ENCODE data around the gene ACOXL. TPM values are rescaled to one million over a fixed set of nuclear protein-coding genes. Genes with fewer than 3 reads are reported as not detected.

The ACOXL gene
- total RNA-seq, 1 donor from 2014 or later, result 0.20 TPM

- Mint-ChIP-seq H3K4me1 (peaks cover 18% of the 10 kb centered on the region), H3K9me3 (peaks cover 6% of the 10 kb centered on the region), H3K27ac (no peak overlapping the region), H3K27me3 (peaks cover 10% of the 10 kb centered on the region), H3K36me3 (ENCODE audit: low read depth) (no peaks in the 10 kb centered on the region), H3K4me3 (no peak overlapping the region)
- intact Hi-C loops (cut with micrococcal nuclease), result no loop called here
- DNase-seq (no peak), ATAC-seq (ENCODE audit: low read depth) (no peak)
- TF ChIP-seq CTCF (IDR thresholded peaks at IDR 0.05), result no peak
- CTCF ChIA-PET, result no interaction called here
- POLR2A ChIA-PET, result no interaction called here
These were observed 259.5 kb downstream of the ACOXL start for GRCh38 chr2:110991911-110992310.

- DNase-seq (no peak), ATAC-seq (ENCODE audit: low read depth) (no peak)
- peaks cover 6% of the 10 kb centered on the region for H3K9me3 Mint-ChIP-seq
- TF ChIP-seq CTCF (IDR thresholded peaks at IDR 0.05), result no peak
- no peak overlapping the region for H3K27ac Mint-ChIP-seq
- intact Hi-C loops (cut with micrococcal nuclease), result no loop called here
- POLR2A ChIA-PET, result no interaction called here
- peaks cover 10% of the 10 kb centered on the region for H3K27me3 Mint-ChIP-seq
- no peak overlapping the region for H3K4me3 Mint-ChIP-seq
- peaks cover 18% of the 10 kb centered on the region for H3K4me1 Mint-ChIP-seq
- no peaks in the 10 kb centered on the region for H3K36me3 Mint-ChIP-seq (ENCODE audit: low read depth)
- CTCF ChIA-PET, result no interaction called here
These were observed 260.5 kb downstream of the ACOXL start for GRCh38 chr2:110992886-110993285.

- H3K9me3 Mint-ChIP-seq, result peaks cover 6% of the 10 kb centered on the region
- peaks cover 10% of the 10 kb centered on the region for H3K27me3 Mint-ChIP-seq
- intact Hi-C loops (cut with micrococcal nuclease), result no loop called here
- H3K4me3 Mint-ChIP-seq, result peak overlapping the region; percentile 7
- peak; percentile 87 for ATAC-seq (ENCODE audit: low read depth)
- CTCF ChIA-PET, result no interaction called here
- no peak overlapping the region for H3K27ac Mint-ChIP-seq
- peaks cover 18% of the 10 kb centered on the region for H3K4me1 Mint-ChIP-seq
- H3K36me3 Mint-ChIP-seq (ENCODE audit: low read depth), result no peaks in the 10 kb centered on the region
- POLR2A ChIA-PET, result no interaction called here
- TF ChIP-seq CTCF (IDR thresholded peaks at IDR 0.05), result no peak
- DNase-seq, result no peak
These were observed 261.3 kb downstream of the ACOXL start for GRCh38 chr2:110993557-110994231.

GRCh38 chr2:110994250-110994961 is 262.0 kb downstream of the ACOXL start:
- ATAC-seq (ENCODE audit: low read depth) (peak; percentile 28), DNase-seq (no peak)
- POLR2A ChIA-PET, result no interaction called here
- H3K9me3 Mint-ChIP-seq, result peaks cover 6% of the 10 kb centered on the region
- intact Hi-C loops (cut with micrococcal nuclease), result no loop called here
- no peak overlapping the region for H3K27ac Mint-ChIP-seq
- H3K27me3 Mint-ChIP-seq, result peaks cover 10% of the 10 kb centered on the region
- no peaks in the 10 kb centered on the region for H3K36me3 Mint-ChIP-seq (ENCODE audit: low read depth)
- H3K4me1 Mint-ChIP-seq, result peaks cover 18% of the 10 kb centered on the region
- CTCF ChIA-PET, result no interaction called here
- no peak for TF ChIP-seq CTCF (IDR thresholded peaks at IDR 0.05)
- peak overlapping the region; percentile 7 for H3K4me3 Mint-ChIP-seq

GRCh38 chr2:110995911-110996310 is 263.5 kb downstream of the ACOXL start:
- Mint-ChIP-seq H3K4me3 (no peak overlapping the region), H3K36me3 (ENCODE audit: low read depth) (no peaks in the 10 kb centered on the region), H3K4me1 (peaks cover 18% of the 10 kb centered on the region), H3K9me3 (peaks cover 3% of the 10 kb centered on the region), H3K27me3 (peaks cover 13% of the 10 kb centered on the region), H3K27ac (no peak overlapping the region)
- TF ChIP-seq CTCF (IDR thresholded peaks at IDR 0.05), result no peak
- ATAC-seq (ENCODE audit: low read depth) (no peak), DNase-seq (no peak)
- intact Hi-C loops (cut with micrococcal nuclease), result no loop called here
- ChIA-PET POLR2A (no interaction called here), CTCF (no interaction called here)
